GM21619 (cell line): ENCODE results near the gene STEAP4.

Source experiments
- ATAC-seq: cut with Tn5 transposase; IDR thresholded peaks from one replicate; pipeline ENCODE4 v1.9.1; 2021; ENCODE audit not compliant: unreplicated experiment

STEAP4 gene

DNA sequence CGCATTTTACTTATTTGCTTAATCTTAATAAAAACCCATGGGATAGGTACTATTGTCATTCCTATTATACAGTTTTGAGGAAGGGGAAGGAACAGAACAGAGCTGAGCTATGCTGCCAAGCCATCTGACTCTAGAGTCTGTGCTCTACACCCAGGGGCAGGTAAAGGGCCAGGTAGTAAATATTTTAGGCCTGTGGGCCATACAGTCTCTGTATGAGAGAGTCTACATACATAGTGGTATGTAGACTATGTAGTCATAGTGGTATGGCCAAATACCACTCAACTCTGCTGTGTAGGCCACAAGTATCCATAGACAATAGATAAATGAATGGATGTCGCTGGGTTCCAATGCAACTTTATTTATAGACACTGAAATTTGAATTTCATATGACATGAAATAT is 83.4 kb downstream of the STEAP4 start:
- ATAC-seq = no peak
